Ishikawa (cell line): ENCODE data around the gene ELF1.

Source experiments
- CEBPB ChIP-seq: IDR thresholded peaks from 2 replicates; pipeline ENCODE4 v1.6.1; 2012
- EGR1 ChIP-seq: IDR thresholded peaks from 2 replicates; pipeline ENCODE4 v1.6.1; 2012
- EP300 ChIP-seq: IDR thresholded peaks from 2 replicates; pipeline ENCODE4 v1.6.1; 2012; ENCODE audit warnings: borderline replicate concordance
- MAX ChIP-seq: IDR thresholded peaks from 2 replicates; pipeline ENCODE4 v1.6.1; 2012
- RAD21 ChIP-seq: IDR thresholded peaks from 2 replicates; pipeline ENCODE4 v1.6.1; 2012; ENCODE audit warnings: low read depth
- REST ChIP-seq: IDR thresholded peaks from 2 replicates; pipeline ENCODE4 v1.6.1; 2012; ENCODE audit warnings: low read depth, mild to moderate bottlenecking
- TAF1 ChIP-seq: IDR thresholded peaks from 2 replicates; pipeline ENCODE4 v1.6.1; 2012; ENCODE audit warnings: low read depth, mild to moderate bottlenecking
- USF1 ChIP-seq: IDR thresholded peaks from 2 replicates; pipeline ENCODE4 v1.6.1; 2012
- YY1 ChIP-seq: IDR thresholded peaks from 2 replicates; pipeline ENCODE4 v1.6.1; 2012; ENCODE audit warnings: low read depth

GRCh38 chr13:41061914-41062837, 43.1 kb upstream of the ELF1 start:
- no peak for TF ChIP-seq EP300
- no peak for TF ChIP-seq MAX
- TF ChIP-seq YY1: no peak
- TF ChIP-seq RAD21: no peak
- no peak for TF ChIP-seq TAF1
- TF ChIP-seq USF1: no peak
- TF ChIP-seq CEBPB: peak; percentile 84
- peak; percentile 25; the same call in 1 of the 2 replicates for TF ChIP-seq REST
- TF ChIP-seq EGR1: 0 out of 2 replicates have a peak, but pooled peaks have one; percentile 1
